K562 (cell line): ENCODE measurements around the gene ARHGEF10L. TPM values are rescaled to one million over a fixed set of nuclear protein-coding genes. Genes with fewer than 3 reads are reported as not detected.
A peak's percentile ranks its signal among the peaks of the same experiment; 100 is the strongest.

Experiments used
- ATAC-seq: fragments of 200-7000 bp; cut with Tn5 transposase; 3 replicates; pipeline ENCODE4 v1.9.1; 2020; ENCODE audit warnings: moderate library complexity
- BruUV-seq: library from RNA; stranded (reverse); fragments of 400-500 nt; replicated peaks from 2 replicates; lab custom pipeline; 2021; lab: Mats Ljungman, UMichigan
- CTCF ChIA-PET: fragments of 300-600 bp; formaldehyde crosslinking; extraction: SDS; loops from one replicate; lab custom pipeline; 2021; ENCODE audit warnings: low intra/inter-chr PET ratio; lab: Yijun Ruan, JAX
- POLR2A ChIA-PET: fragments of 300-600, 350-650 bp; sonication (Branson Sonifier 250); formaldehyde crosslinking; extraction: SDS; loops from one replicate; lab custom pipeline; 2021; ENCODE audit warnings: antibody characterized with exemption, inconsistent platforms; lab: Yijun Ruan, JAX
- DNase-seq, 4 experiments: peaks; one replicate each; pipeline versions ENCODE4 v3.0.0 to v3.0.0-alpha.2; 2011 to 2018; ENCODE audit warnings: low spot score in 3 of 4, mixed read lengths in 3 of 4; ENCODE audit errors: extremely low read depth in 1 of 4
- FAIRE-seq: peaks from 2 replicates; lab custom pipeline; 2011; peaks lifted over from hg19 to GRCh38; lab: Jason Lieb, UNC
- H2AFZ ChIP-seq: 2 replicates; pipeline ENCODE4 v1.6.0; 2011; ENCODE audit warnings: low read depth, low read length, control low read depth, inconsistent platforms
- H3K27ac ChIP-seq: fragments of 200-600 bp; 3 replicates; pipeline ENCODE4 v1.8.0; 2011; ENCODE audit warnings: low read depth, mild to moderate bottlenecking, control low read depth, inconsistent platforms, low read length, moderate library complexity, mixed read lengths; ENCODE audit errors: extremely low read depth
- H3K27me3 ChIP-seq, 2 experiments: fragments of 300-600 bp in 1 of 2; 2 replicates in 1 of 2; 3 replicates in 1 of 2; pipeline versions ENCODE4 v1.6.0 to v1.8.0; 2011; ENCODE audit warnings: inconsistent platforms in 2 of 2, low read length in 2 of 2, mild to moderate bottlenecking in 1 of 2, mixed read lengths in 1 of 2, moderate library complexity in 1 of 2; ENCODE audit not compliant: control insufficient read depth in 2 of 2, insufficient read depth in 2 of 2
- H3K36me3 ChIP-seq: fragments of 300-600 bp; 3 replicates; pipeline ENCODE4 v1.8.0; 2011; ENCODE audit warnings: mild to moderate bottlenecking, low read length, inconsistent platforms; ENCODE audit not compliant: control insufficient read depth, insufficient read depth
- H3K4me1 ChIP-seq, 2 experiments: fragments of 200-600 bp in 1 of 2; replicated peaks in 1 of 2; 2 replicates in 1 of 2; 3 replicates in 1 of 2; pipeline versions ENCODE4 v1.5.1 to v1.8.0; 2011; ENCODE audit warnings: inconsistent platforms in 2 of 2, low read length in 2 of 2, mild to moderate bottlenecking in 1 of 2, mixed read lengths in 1 of 2, moderate library complexity in 1 of 2; ENCODE audit not compliant: control insufficient read depth in 2 of 2, insufficient read depth in 2 of 2
- H3K4me2 ChIP-seq: 2 replicates; pipeline ENCODE4 v1.6.1; 2011; ENCODE audit warnings: low read length, control low read depth, inconsistent platforms, mixed read lengths; ENCODE audit not compliant: insufficient read depth
- H3K4me3 ChIP-seq: fragments of 200-600 bp; sonication (generic), shearing (Covaris generic); 2 replicates; pipeline ENCODE4 v1.5.1; 2016; ENCODE audit warnings: control low read depth, inconsistent platforms
- H3K79me2 ChIP-seq: fragments of 200-600 bp; 3 replicates; pipeline ENCODE4 v1.8.0; 2011; ENCODE audit warnings: low read length, inconsistent platforms; ENCODE audit not compliant: control insufficient read depth, insufficient read depth
- H3K9ac ChIP-seq, 2 experiments: 2 replicates each; pipeline versions ENCODE4 v1.6.0 to v1.6.1; 2011; ENCODE audit warnings: low read depth in 2 of 2, low read length in 2 of 2, control low read depth in 1 of 2, inconsistent platforms in 1 of 2, mild to moderate bottlenecking in 1 of 2, mixed read lengths in 1 of 2; ENCODE audit not compliant: insufficient read depth in 1 of 2
- H3K9me1 ChIP-seq: one replicate; pipeline ENCODE4 v1.6.0; 2011; ENCODE audit warnings: inconsistent platforms, mild to moderate bottlenecking, low read length, moderate library complexity; ENCODE audit not compliant: control insufficient read depth, insufficient read depth
- H3K9me3 ChIP-seq: replicated peaks from 2 replicates; pipeline ENCODE4 v1.5.1; 2011; ENCODE audit warnings: low read depth, low read length, inconsistent platforms; ENCODE audit not compliant: control insufficient read depth, insufficient read depth
- H4K20me1 ChIP-seq: replicated peaks from 2 replicates; pipeline ENCODE4 v1.6.1; 2011; ENCODE audit warnings: low read length, inconsistent platforms, mixed read lengths; ENCODE audit not compliant: control insufficient read depth, insufficient read depth
- BMI1 ChIP-seq: fragments of 150-350 bp; IDR thresholded peaks from 2 replicates; pipeline ENCODE4 v1.6.1; 2014; ENCODE audit warnings: low read length
- CBFA2T3 ChIP-seq: fragments of 450-650 bp; IDR thresholded peaks from 2 replicates; pipeline ENCODE4 v1.6.1; 2017
- MCM3 ChIP-seq: fragments of 450-650 bp; IDR thresholded peaks from 2 replicates; pipeline ENCODE4 v1.6.1; 2016
- RBM25 ChIP-seq: fragments of 200-400 bp; formaldehyde crosslinking; IDR thresholded peaks from 2 replicates; pipeline ENCODE4 v1.6.1; 2018; ENCODE audit warnings: low read length, low read depth, moderate library complexity; ENCODE audit not compliant: severe bottlenecking
- ZNF239 ChIP-seq: fragments of 250-450 bp; sonication (Bioruptor Pico); IDR thresholded peaks from 2 replicates; pipeline ENCODE4 v1.4.0; 2020; ENCODE audit warnings: mild to moderate bottlenecking
- ZNF79 ChIP-seq: fragments of 250-450 bp; sonication (Bioruptor Pico); IDR thresholded peaks from 2 replicates; pipeline ENCODE4 v1.4.0; 2020; ENCODE audit warnings: low read depth, mild to moderate bottlenecking, moderate library complexity
- WGBS: fragments of 100-300 bp; shearing (Covaris generic); methylation state at CpG from one replicate; pipeline ENCODE4 v1.1.6; 2016; ENCODE audit warnings: low coverage, mixed read lengths; ENCODE audit not compliant: insufficient coverage; ENCODE audit errors: missing lambda C conversion rate; 5-methylcytosine and 5-hydroxymethylcytosine counted together
- in situ Hi-C: fragments of 300-500 bp; cut with MboI; formaldehyde crosslinking; loops from 4 replicates; pipeline ENCODE4 v1.15.0; 2018; ENCODE audit warnings: inconsistent platforms, mixed read lengths
- intact Hi-C: fragments of 100-400 bp; cut with micrococcal nuclease; formaldehyde crosslinking; loops from 2 replicates; pipeline ENCODE4 v1.14.2; 2022
- polyA plus RNA-seq, 8 experiments: library from polyadenylated mRNA; depleted of rRNA in 4 of 8; stranded (reverse) in 5 of 8; unstranded in 3 of 8; fragments of >200 nt; fragmentation: Nextera tagmentation in 2 of 8; fragmentation: Illumina TruSeq in 1 of 8; extraction: Ambion mirVana in 2 of 8; extraction: Trizol in 1 of 8; gene quantifications; 2 replicates each; pipeline versions ENCODE4 v1.2.1 to v1.2.3, GENCODE V29; 2011 to 2014; ENCODE audit warnings: inconsistent platforms in 1 of 8, missing spikeins in 1 of 8
- total RNA-seq, 7 experiments: library from RNA; depleted of rRNA in 6 of 7; stranded (reverse); fragments of >200 nt in 6 of 7; fragmentation: Illumina TruSeq in 2 of 7; extraction: Trizol in 2 of 7; gene quantifications; 2 replicates each; pipeline versions ENCODE4 v1.2.1 to v1.2.3, GENCODE V29; 2011 to 2021; ENCODE audit warnings: low replicate concordance in 1 of 7
- TF ChIP-seq, protein P1 (sequence below): sonication (generic); formaldehyde crosslinking; IDR thresholded peaks from 2 replicates; pipeline ENCODE4 v1.8.1; 2023; ENCODE audit warnings: mild to moderate bottlenecking, missing genetic modification reagents

ARHGEF10L gene
- total and polyA plus RNA-seq, 9 of the 15 experiments (the other 6 are each of a cell fraction or from before 2014, with no cell fraction given), result 0.09 to 0.13 TPM; not detected in 7

DNA sequence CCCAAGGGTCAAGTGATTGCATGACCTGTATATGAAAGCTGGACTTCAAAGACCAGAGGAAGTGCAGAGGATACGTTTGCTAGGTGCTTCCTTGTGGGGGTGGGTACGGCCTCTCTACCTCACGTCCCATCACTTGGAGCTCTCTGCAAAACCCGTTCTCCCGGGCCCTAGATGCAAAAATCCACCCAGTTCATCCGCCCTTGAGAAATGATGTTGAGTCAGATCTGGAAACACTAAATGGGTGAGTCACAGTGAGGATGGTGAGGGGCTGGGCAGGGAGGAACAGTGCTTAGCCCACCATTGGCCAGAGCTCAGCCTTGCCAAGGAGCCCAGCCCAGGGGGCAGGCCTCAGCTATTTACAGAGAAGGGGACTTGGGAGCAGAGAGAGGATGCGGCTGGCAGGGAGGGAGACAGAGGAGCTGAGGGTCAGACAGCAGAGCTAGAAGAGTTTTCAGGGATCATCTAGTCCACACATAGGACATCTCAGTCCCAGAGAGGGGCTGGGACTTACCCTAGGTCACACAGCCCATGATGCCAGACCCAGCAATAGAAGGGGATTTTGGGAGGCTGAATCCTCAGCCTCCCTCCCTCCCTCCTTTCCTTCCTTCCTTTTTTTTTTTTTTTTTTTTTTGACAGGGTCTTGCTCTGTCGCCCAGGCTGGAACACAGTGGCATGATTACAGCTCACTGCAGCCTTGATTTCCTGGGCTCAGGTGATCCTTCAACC lies 14.6 kb downstream of the ARHGEF10L start:
- H3K9me1 ChIP-seq, result no peaks in the 10 kb centered on the region
- TF ChIP-seq BMI1, result no peak
- TF ChIP-seq, protein P1, sequence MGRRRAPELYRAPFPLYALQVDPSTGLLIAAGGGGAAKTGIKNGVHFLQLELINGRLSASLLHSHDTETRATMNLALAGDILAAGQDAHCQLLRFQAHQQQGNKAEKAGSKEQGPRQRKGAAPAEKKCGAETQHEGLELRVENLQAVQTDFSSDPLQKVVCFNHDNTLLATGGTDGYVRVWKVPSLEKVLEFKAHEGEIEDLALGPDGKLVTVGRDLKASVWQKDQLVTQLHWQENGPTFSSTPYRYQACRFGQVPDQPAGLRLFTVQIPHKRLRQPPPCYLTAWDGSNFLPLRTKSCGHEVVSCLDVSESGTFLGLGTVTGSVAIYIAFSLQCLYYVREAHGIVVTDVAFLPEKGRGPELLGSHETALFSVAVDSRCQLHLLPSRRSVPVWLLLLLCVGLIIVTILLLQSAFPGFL (CRISPR knock-in tag), result no peak
- TF ChIP-seq CBFA2T3, result no peak
- H3K79me2 ChIP-seq, result no peaks in the 10 kb centered on the region
- CTCF ChIA-PET, result no interaction called here
- peaks cover 0 to 11% of the 10 kb centered on the region in 2 experiments; a peak in 2 of 5 replicates for H3K27me3 ChIP-seq
- BruUV-seq, result no TSS peak
- no peak overlapping the region for H2AFZ ChIP-seq
- 0% methylated on average over 8 of the region's 8 CpGs for WGBS
- ATAC-seq, result no peak
- FAIRE-seq, result no peak
- DNase-seq, result no peak
- POLR2A ChIA-PET, result interaction anchor here (0.8 kb wide), 2 partner anchors 11 to 12 kb away, joined by 3 read pairs; no protein-coding TSS in a partner anchor
- no peaks in the 10 kb centered on the region for H3K4me1 ChIP-seq
- H3K4me2 ChIP-seq, result no peak overlapping the region
- in situ Hi-C loops (no loop called here), intact Hi-C loops (no loop called here)
- H3K27ac ChIP-seq, result no peak overlapping the region
- H3K36me3 ChIP-seq, result no peaks in the 10 kb centered on the region
- 0 out of 2 replicates have a peak, but pooled peaks cover 16% of the 10 kb centered on the region for H4K20me1 ChIP-seq
- no peaks in the 10 kb centered on the region for H3K9me3 ChIP-seq
- H3K9ac ChIP-seq, result no peak overlapping the region
- no peak overlapping the region for H3K4me3 ChIP-seq

DNA sequence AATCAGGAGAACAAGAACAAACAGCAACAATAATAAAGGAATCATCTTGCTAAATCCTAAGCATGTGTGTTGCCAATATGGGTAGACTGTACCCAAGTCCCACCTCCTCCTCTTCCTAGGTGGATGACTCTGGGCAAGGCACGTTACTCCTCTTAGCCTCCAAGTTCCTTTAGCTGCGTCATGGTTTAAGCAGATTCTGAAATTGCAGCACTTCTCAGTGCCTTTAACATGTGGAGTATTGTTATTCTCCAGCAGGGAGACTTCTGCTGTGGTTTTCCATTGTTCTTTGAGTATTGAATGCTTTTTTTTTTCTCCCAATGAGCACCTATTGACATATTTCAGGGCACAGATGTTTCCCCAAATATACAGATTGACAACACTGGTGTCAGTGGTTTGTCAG lies 15.5 kb downstream of the ARHGEF10L start:
- intact Hi-C loops (no loop called here), in situ Hi-C loops (no loop called here)
- H3K36me3 ChIP-seq, result no peaks in the 10 kb centered on the region
- POLR2A ChIA-PET, result no interaction called here
- 0% methylated on average over 2 of the region's 2 CpGs for WGBS
- peaks cover 0 to 16% of the 10 kb centered on the region in 2 experiments; a peak in 2 of 5 replicates for H3K27me3 ChIP-seq
- DNase-seq (no peak), ATAC-seq (no peak), FAIRE-seq (no peak)
- no peak for TF ChIP-seq MCM3
- peak; percentile 92 for TF ChIP-seq ZNF239 (CRISPR knock-in tag)
- TF ChIP-seq ZNF79 (CRISPR knock-in tag), result no peak
- TF ChIP-seq RBM25, result peak; percentile 32
- 0 out of 2 replicates have a peak, but pooled peaks cover 19% of the 10 kb centered on the region for H4K20me1 ChIP-seq
- no peak overlapping the region for H3K4me3 ChIP-seq
- no peak overlapping the region for H3K27ac ChIP-seq
- no peaks in the 10 kb centered on the region for H3K79me2 ChIP-seq
- CTCF ChIA-PET, result no interaction called here
- H3K9me3 ChIP-seq, result no peaks in the 10 kb centered on the region
- H3K4me2 ChIP-seq, result no peak overlapping the region
- no peak overlapping the region for H2AFZ ChIP-seq
- H3K9ac ChIP-seq, result no peak overlapping the region
- no TSS peak for BruUV-seq
- H3K4me1 ChIP-seq, result no peaks in the 10 kb centered on the region
- peaks cover 4% of the 10 kb centered on the region for H3K9me1 ChIP-seq
